Activated CD4-positive, alpha-beta T cell treated with anti-CD3 and anti-CD28 coated beads for 36 hours (primary cell): ENCODE measurements around the gene ZNF440. TPM values are rescaled to one million over a fixed set of nuclear protein-coding genes. Genes with fewer than 3 reads are reported as not detected.

ENCODE experiments used
- total RNA-seq, 2 experiments: library from RNA; stranded (reverse); gene quantifications; one replicate each; pipeline ENCODE4 v1.2.3, GENCODE V29; 2021

The ZNF440 gene
- total RNA-seq, 2 experiments from 2014 or later: 7.0 to 7.7 TPM

Other genes with a start within 250 kb of the ZNF440 start
- gene ACP5, start 236.6 kb upstream of the ZNF440 start, total RNA-seq: 10 to 100 TPM; 10.3 to 12.4 TPM
- 1 to 10 TPM; 6.4 to 6.7 TPM for gene ZNF627, start 216.8 kb upstream of the ZNF440 start, total RNA-seq
- 1 to 10 TPM; 2.9 to 3.0 TPM for gene ZNF823, start 75.3 kb upstream of the ZNF440 start, total RNA-seq
- 1 to 10 TPM; 4.3 to 5.0 TPM for gene ZNF441, start 47.3 kb upstream of the ZNF440 start, total RNA-seq
- 1 to 10 TPM in 1 of 2 experiments, under 1 TPM in 1; 0.60 to 1.2 TPM for gene ZNF491, start 15.8 kb upstream of the ZNF440 start, total RNA-seq
- gene ZNF439, start 34.5 kb downstream of the ZNF440 start, total RNA-seq: 10 to 100 TPM; 10.4 to 11.4 TPM
- 1 to 10 TPM; 2.4 to 2.5 TPM for gene ZNF69, start 73.5 kb downstream of the ZNF440 start, total RNA-seq
- 10 to 100 TPM; 13.3 to 14.5 TPM for gene ZNF700, start 110.8 kb downstream of the ZNF440 start, total RNA-seq
- 1 to 10 TPM; 1.1 to 1.2 TPM for gene ZNF763, start 150.8 kb downstream of the ZNF440 start, total RNA-seq
- 1 to 10 TPM; 1.2 to 1.5 TPM for gene ZNF433, start 221.4 kb downstream of the ZNF440 start, total RNA-seq
- gene ZNF878, start 238.7 kb downstream of the ZNF440 start, total RNA-seq: 1 to 10 TPM; 1.1 TPM